Right atrium auricular region (tissue), 2 donors: ENCODE data around the gene ULK1. TPM values are rescaled to one million over a fixed set of nuclear protein-coding genes. Genes with fewer than 3 reads are reported as not detected.

ENCODE experiments used
- DNase-seq: peaks from one replicate; pipeline ENCODE4 v3.0.0-alpha.2; 2019; ENCODE audit warnings: low spot score
- H3K27ac ChIP-seq, 2 donors: fragments of 200-600 bp; sonication (generic); 1 replicate in 1 of 2; 2 replicates in 1 of 2; pipeline ENCODE4 v1.5.1; 2016 to 2019
- H3K27me3 ChIP-seq, 2 donors: fragments of 200-600 bp; sonication (generic); one replicate each; pipeline versions ENCODE4 v1.5.1 to v1.6.0; 2017 to 2019
- H3K36me3 ChIP-seq: fragments of 200-600 bp; sonication (generic); one replicate; pipeline ENCODE4 v1.5.1; 2016
- H3K4me1 ChIP-seq, 2 donors: fragments of 200-600 bp; sonication (generic); one replicate each; pipeline versions ENCODE4 v1.5.1 to v1.6.0; 2017 to 2019
- H3K4me3 ChIP-seq, 2 donors: fragments of 200-600 bp; sonication (generic); 1 replicate in 1 of 2; 2 replicates in 1 of 2; pipeline ENCODE4 v1.5.1; 2017 to 2019; ENCODE audit warnings: mild to moderate bottlenecking in 1 of 2, moderate library complexity in 1 of 2
- H3K9me3 ChIP-seq, 2 donors: fragments of 200-600 bp; sonication (generic); one replicate each; pipeline ENCODE4 v1.5.1; 2019
- total RNA-seq, 2 donors: library from RNA; depleted of rRNA; stranded (reverse); fragments of >200 nt; gene quantifications; one replicate each; pipeline ENCODE4 v1.1.0, GENCODE V29; 2016
- TF ChIP-seq, protein P1 (sequence below), 2 donors: fragments of 200-600 bp; sonication (generic); IDR thresholded peaks; one replicate each; pipeline ENCODE4 v1.5.1; 2019; ENCODE audit warnings: antibody characterized with exemption in 2 of 2

Gene ULK1
- total RNA-seq, 2 donors from 2014 or later: 16.2 to 23.4 TPM

- peak within 1 kb of the TSS; percentile 68 to 76 for H3K4me3 ChIP-seq
- peak; percentile 92 for DNase-seq
- peak within 1 kb of the TSS; percentile 91 to 97 for H3K27ac ChIP-seq
- no peaks in the 10 kb centered on the region for H3K27me3 ChIP-seq
- TF ChIP-seq, protein P1, sequence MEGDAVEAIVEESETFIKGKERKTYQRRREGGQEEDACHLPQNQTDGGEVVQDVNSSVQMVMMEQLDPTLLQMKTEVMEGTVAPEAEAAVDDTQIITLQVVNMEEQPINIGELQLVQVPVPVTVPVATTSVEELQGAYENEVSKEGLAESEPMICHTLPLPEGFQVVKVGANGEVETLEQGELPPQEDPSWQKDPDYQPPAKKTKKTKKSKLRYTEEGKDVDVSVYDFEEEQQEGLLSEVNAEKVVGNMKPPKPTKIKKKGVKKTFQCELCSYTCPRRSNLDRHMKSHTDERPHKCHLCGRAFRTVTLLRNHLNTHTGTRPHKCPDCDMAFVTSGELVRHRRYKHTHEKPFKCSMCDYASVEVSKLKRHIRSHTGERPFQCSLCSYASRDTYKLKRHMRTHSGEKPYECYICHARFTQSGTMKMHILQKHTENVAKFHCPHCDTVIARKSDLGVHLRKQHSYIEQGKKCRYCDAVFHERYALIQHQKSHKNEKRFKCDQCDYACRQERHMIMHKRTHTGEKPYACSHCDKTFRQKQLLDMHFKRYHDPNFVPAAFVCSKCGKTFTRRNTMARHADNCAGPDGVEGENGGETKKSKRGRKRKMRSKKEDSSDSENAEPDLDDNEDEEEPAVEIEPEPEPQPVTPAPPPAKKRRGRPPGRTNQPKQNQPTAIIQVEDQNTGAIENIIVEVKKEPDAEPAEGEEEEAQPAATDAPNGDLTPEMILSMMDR (IDR thresholded peaks at IDR 0.05): peak in 1 of 2 donors; percentile 10
- H3K4me1 ChIP-seq: peaks cover 0 to 20% of the 10 kb centered on the region in 2 donors
- H3K9me3 ChIP-seq: no peaks in the 10 kb centered on the region
- peaks cover 22% of the 10 kb centered on the region for H3K36me3 ChIP-seq
Measured at GRCh38 chr12:131928711-131929580, 34.5 kb downstream of the ULK1 start, which contains the start of gene PUS1. PUS1 (plus strand) TSS chr12:131929276; CDS start chr12:131929723, 447 bp downstream.

DNA sequence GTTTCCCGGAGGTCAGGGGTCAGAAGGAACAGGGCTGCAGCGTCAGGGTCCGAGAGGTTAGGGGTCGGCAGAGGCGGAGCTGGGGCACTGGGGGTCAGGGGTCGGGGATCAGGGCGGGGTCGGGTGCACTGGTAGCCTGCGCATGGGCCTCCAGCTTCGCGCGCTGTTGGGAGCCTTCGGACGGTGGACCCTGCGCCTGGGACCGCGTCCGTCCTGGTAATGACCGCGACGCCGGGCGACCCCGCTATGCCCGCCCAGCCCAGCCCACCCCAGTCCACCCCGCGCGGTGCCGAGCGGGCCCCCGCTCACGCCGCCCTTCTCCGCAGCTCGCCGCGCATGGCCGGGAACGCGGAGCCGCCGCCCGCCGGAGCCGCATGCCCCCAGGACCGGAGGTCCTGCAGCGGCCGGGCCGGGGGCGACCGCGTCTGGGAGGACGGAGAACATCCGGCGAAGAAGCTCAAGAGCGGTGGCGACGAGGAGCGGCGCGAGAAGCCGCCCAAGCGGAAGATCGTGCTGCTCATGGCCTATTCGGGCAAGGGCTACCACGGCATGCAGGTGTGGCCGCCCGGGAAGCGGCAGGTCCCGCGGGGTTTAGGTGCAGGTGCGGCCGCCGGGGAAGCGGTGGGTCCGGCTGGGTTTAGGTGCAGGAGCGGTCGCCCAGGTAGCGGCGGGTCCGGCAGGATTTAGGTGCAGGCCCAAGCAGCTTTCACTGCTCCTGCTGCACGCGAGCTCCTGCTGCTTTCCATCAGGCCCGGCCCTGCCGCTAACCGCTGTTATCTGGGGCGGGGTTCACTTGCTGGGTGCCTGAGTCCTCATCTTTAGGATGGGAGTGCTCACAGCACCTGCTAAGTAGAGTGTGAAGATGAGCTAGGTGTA is 35.4 kb downstream of the ULK1 start:
- H3K27ac ChIP-seq: peak overlapping the region in 1 of 2 donors; percentile 91
- TF ChIP-seq, protein P1 (IDR thresholded peaks at IDR 0.05): no peak
- no peaks in the 10 kb centered on the region for H3K9me3 ChIP-seq
- no peak for DNase-seq
- H3K27me3 ChIP-seq: no peaks in the 10 kb centered on the region
- peaks cover 0 to 13% of the 10 kb centered on the region in 2 donors for H3K4me1 ChIP-seq
- peaks cover 31% of the 10 kb centered on the region for H3K36me3 ChIP-seq
- peak overlapping the region; percentile 68 to 76 for H3K4me3 ChIP-seq

DNA sequence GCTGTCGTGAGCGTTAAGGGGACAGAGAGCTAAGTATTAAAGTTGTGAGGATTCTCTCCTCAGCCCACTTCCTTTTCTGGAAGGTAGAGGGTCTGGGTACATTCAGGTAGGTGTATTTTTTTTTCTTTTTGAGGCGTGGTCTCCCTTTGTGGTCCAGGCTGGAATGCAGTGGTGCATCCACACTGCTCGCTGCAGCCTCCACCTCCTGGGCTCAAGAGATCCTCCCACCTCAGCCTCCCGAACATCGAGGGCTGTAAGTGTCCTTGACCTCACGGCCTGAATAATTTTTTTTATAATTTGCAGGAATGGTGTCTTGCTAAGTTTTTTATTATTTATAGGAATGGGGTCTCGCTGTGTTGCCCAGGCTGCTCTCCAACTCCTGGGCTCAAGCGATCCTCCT is 36.1 kb downstream of the ULK1 start:
- Histone ChIP-seq H3K4me3 (peak overlapping the region; percentile 68 to 76), H3K36me3 (peaks cover 38% of the 10 kb centered on the region), H3K9me3 (no peaks in the 10 kb centered on the region), H3K27ac (no peak overlapping the region), H3K4me1 (peaks cover 0 to 13% of the 10 kb centered on the region in 2 donors), H3K27me3 (no peaks in the 10 kb centered on the region)
- no peak for DNase-seq
- TF ChIP-seq, protein P1 (IDR thresholded peaks at IDR 0.05): no peak

- H3K4me1 ChIP-seq: peaks cover 0 to 12% of the 10 kb centered on the region in 2 donors
- H3K27ac ChIP-seq: no peak overlapping the region
- no peak for DNase-seq
- H3K27me3 ChIP-seq: no peaks in the 10 kb centered on the region
- TF ChIP-seq, protein P1 (IDR thresholded peaks at IDR 0.05): no peak
- H3K4me3 ChIP-seq: no peak overlapping the region
- H3K9me3 ChIP-seq: no peaks in the 10 kb centered on the region
- peaks cover 47% of the 10 kb centered on the region for H3K36me3 ChIP-seq
Measured at GRCh38 chr12:131933387-131933786, 39.0 kb downstream of the ULK1 start.

DNA sequence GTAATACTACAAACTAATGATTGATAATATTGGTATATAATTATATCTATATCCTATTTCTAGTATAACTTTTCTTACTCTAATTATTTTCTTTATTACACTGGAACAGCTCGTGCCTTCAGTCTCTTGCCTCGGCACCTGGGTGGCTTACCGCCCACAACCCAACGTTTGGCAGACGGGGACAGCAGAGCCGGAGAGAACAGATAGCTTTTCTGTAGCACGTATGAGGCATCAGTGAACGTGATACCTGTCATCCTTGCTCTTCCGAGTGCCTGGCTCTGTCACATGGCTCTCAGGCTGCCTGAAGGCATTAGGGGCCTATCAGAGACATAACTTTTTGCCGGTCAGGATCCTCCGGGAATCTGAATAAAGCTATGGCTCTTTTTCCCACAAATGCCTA is 40.1 kb downstream of the ULK1 start:
- Histone ChIP-seq H3K4me1 (peaks cover 0 to 10% of the 10 kb centered on the region in 2 donors), H3K4me3 (no peak overlapping the region), H3K9me3 (no peaks in the 10 kb centered on the region), H3K27ac (no peak overlapping the region), H3K36me3 (peaks cover 47% of the 10 kb centered on the region), H3K27me3 (no peaks in the 10 kb centered on the region)
- DNase-seq: no peak
- TF ChIP-seq, protein P1 (IDR thresholded peaks at IDR 0.05): no peak
